DMS 273 (cell line): Measurements from ENCODE around the gene RAB40C.
"Not testable (repeated sequence)": the region's sequence is repeated elsewhere in the genome, so short reads cannot be mapped to it uniquely, and the experiment has no call there.

Experiments used
- DNase-seq: peaks from one replicate; lab custom pipeline; 2025; ENCODE audit not compliant: unreplicated experiment; lab: John Stamatoyannopoulos, UW

RAB40C gene

DNA sequence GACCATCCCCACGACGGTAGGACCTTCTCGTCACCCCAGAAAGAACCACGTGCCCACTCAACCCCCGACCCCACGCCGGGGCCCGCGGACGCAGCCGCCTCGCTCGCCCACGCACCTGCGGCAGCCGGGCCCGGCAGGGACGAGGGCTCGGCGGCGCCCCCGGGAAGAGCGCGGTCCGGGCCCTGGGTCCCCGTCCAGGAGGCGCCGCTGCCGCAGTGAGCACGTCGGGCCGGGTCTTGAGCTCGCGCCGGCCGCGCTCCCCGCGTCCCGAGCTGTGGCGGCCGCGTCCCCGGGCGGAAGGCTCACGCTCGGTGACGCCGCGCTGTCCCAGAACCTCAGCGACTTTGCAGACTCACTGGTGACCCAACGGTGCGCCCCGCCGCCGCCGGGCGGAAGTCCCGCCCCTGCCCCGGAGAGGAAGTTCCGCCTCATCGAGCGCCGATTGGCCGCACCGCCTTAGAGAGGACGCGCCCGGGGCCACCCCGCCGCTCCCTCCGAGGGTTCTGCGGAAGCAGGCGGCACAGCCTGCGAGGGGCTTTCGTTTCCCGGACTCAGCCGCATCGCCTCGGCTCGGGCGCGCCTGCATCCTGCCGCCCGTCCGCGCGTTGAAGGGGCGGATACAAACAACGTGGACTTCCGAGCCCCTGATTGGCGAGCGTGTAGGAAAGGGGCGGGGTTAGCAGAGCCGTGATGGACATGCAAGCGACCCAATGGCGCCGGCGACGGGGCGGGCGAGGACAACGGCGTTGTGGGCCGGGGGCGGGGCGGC is 793 bp upstream of the RAB40C start:
- peak; percentile 98 for DNase-seq

DNA sequence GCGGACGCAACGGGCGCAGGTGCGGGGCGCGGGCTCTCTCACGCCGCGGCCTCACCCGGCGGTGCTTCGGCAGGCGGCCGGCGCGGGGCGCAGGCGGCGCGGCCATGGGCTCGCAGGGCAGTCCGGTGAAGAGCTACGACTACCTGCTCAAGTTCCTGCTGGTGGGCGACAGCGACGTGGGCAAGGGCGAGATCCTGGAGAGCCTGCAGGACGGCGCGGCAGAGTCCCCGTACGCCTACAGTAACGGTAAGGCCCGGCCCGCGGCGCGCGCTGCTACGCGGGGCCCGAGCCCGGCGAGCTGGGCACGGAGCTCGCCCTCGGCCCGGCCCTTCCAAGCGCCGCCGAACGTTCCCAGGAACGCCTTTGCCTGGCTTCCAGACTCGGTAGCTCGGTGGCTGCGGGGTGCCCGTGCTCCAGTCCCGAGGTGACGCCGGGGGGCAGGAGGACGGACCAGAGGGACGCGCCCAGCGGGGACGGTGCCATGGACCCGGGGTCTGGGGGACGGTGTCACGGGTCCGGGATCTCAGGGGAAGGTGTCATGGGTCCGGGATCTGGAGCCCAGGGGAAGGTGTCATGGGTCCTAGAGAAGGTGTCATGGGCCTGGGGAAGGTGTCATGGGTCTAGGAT is 435 bp downstream of the RAB40C start:
- DNase-seq = peak; percentile 74

DNA sequence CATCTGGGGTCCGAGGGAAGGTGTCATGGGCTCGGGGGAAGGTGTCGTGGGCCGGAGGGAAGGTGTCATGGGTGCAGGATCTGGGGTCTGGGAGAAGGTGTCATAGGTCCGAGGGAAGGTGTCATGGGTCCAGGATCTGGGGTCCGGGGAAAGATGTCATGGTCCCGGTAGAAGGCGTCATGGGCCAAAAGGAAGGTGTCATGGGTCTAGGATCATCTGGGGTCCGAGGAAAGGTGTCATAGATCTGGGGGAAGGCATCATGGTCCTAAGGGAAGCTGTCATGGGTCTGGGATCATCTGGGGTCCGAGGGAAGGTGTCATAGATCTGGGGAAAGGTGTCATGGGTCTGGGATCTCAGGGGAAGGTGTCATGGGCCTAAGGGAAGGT is 942 bp downstream of the RAB40C start:
- DNase-seq = no peak

DNA sequence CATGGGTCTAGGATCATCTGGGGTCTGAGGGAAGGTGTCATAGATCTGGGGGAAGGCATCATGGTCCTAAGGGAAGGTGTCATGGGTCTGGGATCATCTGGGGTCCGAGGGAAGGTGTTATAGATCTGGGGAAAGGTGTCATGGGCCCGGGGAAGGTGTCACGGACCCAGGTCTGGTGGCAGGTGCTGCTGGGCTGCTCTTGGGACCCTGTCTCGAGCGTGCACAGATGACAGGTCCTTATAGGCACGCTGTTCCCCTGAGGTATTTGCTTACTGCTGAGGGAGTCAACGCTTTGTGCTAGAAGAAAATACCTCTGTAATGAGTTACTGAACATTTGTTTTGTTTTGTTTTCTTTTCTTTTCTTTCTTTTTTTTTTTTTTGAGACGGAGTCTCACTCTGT is 1.4 kb downstream of the RAB40C start:
- DNase-seq = no peak

DNA sequence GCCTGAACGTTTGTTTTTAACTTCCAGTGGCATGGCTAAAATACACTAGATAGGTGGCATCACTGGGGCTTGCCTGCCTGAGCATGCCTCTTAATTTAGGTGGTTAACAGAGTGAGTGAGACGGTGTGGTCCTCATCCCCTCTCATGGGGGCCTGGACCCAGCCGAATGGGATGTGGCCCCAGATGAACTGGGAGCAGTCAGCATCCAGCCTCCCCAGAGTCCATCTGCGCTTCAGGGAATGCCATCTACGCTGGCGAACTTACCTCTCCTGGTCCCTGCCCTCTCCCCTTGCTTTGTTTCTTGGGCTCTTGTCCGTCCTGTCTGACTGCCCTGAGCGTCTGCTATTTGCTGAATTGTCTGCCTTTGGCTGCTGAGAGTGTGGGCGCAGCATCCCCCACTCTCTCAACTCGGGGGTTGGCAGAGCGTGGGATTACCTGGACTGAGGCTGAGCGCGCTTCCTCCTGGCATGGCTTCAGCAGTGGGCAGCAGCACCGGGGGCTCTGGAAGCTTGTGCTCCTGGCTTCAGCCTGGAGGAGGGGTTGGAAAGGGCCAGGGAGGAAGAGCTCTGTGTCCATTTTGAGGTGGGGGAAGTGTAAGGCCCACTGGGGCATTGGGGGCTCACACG is 2.1 kb downstream of the RAB40C start:
- no peak for DNase-seq

DNA sequence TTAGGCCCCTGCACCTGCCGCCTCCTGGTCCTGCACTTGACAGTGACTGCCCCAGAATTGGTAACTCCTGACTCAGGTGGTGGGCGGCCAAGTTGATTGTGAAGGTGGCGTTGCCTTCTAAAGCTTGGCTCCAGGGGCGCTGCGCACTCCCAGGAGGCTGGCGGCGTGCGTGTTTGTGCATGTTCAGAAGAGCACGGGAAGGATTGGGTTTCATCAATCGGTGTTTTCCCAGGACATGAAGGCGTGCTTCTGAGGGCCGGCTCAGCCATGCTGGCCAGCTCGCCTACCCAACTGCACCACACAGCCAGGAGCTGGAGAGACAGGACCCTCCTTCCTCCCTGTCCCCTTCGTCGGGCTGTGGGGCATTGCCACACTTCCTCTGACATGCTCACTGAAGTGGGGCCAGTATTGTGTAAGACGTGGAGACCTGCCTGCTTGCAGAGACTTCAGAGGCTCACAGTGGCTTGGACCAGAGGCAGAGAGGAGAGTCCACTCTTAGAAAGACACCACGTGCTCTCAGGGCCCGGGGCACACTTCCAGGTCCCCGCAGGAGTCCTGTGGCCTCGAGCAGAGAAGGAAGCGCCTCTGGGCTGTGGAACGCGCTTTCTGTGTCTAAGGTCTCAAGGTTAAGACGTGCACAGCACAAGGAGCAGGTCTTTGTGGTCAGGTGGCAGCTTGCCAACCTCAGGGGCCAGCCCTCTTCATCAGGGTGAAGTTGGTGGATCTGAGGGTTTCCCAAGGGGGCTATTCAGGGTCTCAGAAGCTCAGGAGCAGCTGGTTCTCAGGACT is 2.8 kb downstream of the RAB40C start:
- DNase-seq = peak; percentile 84

DNA sequence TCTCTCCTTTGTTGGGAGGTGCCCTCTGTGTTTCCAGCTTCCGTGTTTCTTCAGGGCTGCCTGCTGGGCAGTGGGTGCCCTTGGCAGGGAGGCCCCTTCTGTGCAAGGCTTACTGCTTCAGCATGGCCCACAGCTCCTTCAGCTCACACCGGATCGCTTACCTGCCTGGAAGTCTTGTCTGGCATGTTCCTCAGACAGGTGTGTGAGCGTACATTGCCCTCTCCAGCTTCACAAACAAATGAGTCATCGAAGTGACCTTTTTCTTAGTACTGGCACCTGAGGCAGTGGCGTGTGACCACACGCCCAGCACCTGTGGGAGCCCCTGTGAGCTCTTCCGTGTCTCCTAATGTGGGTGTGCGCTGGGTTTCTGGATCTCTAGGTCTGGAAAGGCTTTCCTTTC is 3.5 kb downstream of the RAB40C start:
- no peak for DNase-seq

DNA sequence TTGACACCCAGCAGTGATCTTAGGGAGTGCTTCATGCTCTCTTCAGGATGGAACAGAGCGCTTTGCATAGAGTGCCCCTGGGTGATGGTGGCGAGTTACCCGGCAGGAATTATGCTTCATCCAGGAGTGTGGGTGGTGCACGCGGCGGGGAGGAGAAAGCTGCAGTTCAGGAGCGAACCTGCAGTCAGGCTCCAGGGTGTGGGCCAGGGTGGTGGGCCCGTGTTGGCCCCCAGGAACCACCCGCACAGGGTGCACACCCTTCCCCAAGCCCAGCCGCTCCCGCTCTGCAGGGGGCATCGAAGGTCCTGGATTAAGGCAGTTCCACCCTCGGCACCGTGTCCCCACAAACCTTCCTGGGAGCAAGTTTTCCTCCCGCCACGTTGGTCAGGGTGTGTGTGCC is 3.9 kb downstream of the RAB40C start:
- no peak for DNase-seq

DNA sequence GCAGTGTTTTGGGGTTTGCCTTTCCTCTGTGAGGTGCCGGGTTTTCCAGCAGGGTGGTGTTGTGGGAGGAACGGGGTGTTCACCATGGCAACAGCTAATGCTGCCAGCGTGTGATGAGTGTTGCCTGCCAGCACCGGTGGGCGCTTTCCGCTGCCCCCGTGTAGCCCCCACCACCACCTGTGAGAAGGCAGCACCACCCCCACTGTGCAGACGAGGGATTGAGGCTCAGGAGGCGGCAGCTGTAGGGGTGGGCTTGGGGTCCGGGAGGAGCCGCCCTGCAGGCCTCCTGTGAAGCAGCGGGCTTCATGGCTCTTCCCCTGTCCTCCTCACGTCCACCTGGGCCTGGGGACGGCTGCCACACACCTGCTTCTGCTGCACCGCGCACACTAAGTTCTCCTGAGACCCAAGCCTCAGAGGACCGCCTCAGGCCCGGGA is 5.2 kb downstream of the RAB40C start:
- DNase-seq = no peak

DNA sequence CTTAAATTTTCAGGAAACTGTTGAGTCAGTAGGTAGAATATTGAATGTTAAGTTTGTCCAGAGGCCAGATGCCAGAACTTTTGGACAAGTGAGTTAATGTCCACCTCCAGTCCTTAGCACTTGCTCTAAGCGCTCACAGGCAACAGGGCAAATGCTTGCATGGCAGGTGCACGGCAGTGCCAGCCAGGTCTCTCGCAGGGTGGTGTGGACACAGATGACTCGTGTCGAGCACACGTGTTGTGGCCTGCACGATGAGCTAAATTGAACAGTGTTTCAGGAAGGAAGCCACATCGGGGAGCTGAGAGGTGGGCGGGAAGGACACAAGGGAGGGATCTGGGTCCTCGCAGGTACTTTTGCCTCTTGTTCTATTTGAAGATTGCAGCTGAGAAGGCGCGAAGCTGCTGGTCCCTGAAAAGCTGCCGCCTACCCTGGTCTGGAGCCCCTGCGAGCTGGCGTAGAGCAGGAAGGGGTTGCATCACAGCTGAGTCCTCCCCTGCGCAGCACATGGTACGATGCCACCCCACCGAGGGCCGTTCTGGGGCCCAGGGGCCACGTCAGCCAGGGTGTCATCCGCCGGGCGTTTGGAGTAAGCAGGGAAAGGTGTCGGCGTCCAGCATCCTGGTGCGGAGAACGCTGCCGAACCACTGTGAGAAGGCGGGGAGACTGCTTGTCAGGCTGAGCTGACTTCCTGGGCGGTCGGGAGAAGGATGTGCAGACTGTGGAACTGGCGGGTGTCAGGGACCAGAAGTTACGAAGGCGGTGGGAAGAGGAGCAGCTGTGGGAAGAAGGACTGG is 6.3 kb downstream of the RAB40C start:
- no peak for DNase-seq

DNA sequence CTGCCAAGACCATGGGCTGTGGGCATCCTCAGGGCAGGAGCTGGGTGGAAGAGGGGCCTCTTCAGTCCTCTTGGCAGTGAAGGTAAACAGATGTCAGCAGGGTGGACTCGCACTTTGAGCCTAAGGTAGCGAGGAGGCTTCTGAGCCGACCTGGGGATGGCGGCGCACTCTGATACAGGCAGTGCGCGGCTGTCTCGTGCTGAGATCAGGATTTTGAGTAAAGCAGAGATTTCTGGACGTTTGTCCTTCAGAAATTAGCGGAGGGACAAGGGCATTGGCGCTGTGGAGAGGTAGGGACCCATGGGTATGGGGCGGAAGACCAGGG is 6.8 kb downstream of the RAB40C start:
- DNase-seq = no peak

DNA sequence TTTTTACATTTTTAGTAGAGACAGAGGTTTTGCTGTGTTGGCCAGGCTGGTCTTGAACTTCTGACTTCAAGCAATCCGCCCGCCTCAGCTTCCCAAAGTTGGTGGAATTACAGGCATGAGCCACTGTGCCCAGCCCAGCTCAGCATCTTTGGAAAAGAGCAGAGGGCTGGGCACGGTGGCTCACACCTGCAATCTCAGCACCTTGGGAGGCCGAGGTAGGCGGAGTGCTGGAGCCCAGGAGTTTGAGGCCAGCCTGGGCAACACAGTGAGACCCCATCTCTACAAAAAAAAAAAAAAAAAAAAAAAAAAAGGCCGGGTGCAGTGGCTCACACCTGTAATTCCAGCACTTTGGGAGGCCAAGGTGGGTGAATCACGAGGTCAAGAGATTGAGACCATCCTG is 7.8 kb downstream of the RAB40C start:
- DNase-seq = not testable (repeated sequence)

DNA sequence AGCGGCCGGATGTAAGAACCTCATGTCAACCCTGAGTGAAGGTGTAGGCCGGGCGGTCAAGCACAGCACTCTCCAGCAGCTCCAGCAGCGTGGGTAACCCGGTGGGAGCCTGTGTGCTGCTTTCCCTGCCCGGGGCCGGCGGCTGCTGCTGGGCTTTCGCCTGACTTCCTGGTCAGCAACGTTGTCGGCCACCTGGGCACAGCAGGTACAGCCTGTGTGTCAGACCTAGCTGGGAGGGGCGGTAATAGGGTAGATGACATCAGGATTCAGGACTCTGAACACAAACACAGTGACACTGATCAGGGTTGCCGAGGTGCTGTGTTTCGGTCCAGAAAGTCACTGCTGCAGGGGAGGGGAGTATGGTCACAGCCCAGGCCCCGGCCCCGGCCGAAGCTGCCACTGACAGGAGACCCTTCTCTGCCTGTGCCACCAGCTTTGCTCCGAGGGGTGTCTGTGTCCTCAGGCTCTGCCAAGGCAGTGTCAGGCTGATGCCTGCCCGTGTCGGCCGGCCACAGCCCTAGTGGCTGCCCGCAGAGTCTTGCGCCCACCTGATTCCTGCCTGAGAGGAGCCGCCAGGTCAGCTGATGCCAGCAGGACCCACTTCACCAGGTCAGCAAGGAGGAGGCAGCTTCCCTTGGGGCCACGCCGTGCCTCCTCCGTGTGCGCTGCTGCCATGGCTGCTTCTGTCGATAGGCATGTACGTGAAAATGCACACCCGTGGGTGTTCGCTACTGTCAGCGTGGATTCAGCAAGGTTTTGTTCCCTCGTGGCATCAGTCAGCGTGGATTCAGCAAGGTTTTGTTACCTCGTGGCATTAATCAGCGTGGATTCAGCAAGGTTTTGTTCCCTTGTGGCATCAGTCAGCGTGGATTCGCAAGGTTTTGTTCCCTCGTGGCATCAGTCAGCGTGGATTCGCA is 9.2 kb downstream of the RAB40C start:
- DNase-seq = no peak

DNA sequence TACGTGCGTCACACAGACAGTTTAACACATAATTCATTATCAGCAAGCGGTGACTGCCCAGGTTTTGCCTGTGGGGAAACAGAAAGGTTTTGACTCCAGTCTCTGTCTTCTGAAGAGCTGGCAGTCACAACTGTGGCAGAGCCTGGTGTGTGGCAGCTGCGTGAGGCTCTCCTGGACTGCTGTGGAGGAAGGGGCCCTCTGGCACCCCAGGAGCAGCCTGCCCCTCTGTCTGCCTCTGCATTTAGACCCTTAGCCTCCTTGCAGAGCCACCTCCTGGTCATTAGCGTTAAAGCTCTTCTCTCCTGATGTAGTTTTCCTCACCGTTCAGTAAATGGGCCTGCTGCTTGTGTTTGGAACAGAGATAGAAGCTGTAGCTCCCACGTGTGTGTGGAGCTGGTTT is 10.9 kb downstream of the RAB40C start:
- DNase-seq = peak; percentile 70

DNA sequence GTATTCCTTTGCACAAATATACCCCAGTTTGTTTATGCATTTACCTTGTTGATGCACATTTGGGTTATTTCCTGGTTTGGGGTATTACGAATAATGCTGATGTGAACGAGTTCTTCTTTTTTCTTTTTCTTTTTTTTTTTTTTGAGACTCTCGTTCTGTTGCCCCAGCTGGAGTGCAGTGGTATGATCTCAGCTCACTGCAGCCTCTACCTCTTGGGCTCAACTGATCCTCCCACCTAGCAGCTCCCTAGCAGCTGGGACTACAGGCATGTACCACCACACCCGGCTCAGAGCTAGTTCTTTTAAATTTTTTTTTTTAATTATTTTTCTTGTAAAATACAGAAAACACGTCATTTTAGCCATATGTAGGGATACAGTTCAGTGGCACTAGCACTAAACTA is 14.1 kb downstream of the RAB40C start:
- no peak for DNase-seq

DNA sequence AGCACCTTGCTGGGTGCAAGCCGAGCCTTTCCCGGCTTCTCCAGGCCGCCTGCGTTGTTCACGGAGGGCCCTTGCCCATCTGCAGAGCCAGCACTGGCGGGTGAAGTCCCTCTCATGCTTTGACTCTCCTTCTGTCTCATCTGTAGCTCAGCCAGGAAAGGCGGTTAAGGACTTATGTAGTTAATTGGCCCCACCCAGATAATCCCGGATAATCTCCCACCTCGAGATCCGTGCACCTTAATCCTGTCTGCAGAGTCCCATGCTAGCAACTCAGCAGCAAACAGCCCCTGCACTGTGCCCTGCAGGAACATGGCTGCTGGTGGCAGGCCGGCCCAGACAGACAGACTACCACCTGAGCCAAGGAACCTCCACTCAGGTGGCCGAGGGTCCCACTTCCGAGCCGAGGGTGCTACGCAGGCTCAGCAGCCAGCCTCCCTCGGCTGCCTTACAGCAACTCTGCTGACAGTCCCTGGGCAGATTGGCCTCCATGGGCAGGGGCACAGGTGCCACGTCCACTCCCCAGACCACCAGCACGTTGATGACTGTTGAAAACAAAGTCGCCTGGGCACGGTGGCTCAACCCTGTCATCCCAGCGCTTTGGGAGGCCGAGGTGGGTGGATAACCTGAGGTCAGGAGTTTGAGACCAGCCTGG is 16.9 kb downstream of the RAB40C start:
- no peak for DNase-seq

DNA sequence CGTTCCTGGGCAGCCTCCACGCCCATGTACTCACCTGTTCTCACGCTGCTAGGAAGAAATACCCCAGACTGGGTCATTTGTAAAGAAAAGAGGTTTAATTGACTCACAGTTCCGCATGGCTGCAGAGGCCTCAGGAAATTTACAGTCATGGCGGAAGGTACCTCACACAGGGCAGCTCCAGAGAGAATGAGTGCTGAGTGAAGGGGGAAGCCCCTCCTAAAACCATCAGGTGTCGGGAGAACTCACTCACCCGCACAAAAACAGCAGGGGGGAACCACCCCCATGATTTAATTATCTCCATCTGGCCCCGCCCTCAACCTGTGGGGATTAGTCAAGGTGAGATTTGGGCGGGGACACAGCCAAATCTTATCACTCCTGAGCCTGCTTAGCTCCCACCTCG is 18.2 kb downstream of the RAB40C start:
- no peak for DNase-seq

DNA sequence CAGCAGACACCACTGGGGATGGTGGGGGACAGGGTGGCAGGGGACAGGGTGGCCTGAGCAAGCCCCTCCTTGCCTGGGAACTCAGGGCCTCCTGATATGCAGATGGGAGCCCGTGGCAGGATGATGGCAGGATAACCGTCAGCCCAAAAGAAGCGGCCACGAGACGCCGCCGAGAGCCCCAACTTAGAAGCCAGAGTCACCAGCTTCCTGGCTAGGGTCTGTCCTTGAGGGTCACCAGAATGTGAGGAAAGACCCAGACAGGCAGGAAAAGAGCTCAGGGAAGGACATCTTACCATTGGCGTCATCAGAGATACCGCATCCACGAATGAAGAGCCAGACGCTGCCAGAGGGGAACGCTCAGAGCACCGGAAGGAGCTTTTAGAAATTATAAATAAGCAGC is 19.4 kb downstream of the RAB40C start:
- no peak for DNase-seq

DNA sequence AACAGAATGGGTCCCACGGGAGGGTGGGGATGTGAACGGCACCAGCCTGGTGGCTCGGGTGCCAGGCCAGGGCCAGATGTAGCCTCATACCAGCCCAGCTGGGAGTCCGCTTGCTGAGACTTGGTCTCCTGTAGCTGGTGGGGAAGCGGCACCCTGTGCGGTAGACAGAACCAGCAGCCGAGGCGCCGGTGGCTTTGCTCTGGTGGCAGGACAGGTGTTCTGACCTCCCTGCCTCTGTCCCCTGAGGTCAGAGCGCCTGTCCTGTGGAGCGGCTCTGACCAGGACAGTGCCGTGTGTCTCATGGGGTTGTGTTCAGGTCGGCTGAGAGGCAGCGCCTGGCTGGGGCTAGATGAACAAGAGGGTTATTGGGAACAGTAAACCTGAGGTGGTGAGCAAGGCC is 20.1 kb downstream of the RAB40C start:
- DNase-seq = no peak
